Measurements from ENCODE around the gene MAPRE3.

DNA sequence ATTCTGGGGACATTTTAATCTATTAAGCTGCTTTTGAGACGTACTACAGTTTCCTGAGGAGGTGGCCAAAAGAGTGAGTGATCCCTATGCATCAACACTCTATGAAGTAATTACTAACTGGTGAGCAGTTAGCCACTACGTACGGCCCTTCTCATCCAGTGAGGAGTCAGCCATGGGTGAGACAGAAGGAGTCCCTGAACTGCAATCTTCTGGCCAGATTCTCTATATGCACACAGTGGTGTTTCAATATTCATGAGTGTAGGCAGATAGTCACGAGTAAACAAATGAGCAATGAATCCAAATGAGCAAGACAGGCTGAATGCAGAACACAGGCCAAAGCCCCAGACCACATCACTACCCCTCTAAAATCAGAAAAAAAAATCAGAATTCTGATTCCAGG, 32.6 kb downstream of the MAPRE3 start:
- TF ChIP-seq, protein P1, sequence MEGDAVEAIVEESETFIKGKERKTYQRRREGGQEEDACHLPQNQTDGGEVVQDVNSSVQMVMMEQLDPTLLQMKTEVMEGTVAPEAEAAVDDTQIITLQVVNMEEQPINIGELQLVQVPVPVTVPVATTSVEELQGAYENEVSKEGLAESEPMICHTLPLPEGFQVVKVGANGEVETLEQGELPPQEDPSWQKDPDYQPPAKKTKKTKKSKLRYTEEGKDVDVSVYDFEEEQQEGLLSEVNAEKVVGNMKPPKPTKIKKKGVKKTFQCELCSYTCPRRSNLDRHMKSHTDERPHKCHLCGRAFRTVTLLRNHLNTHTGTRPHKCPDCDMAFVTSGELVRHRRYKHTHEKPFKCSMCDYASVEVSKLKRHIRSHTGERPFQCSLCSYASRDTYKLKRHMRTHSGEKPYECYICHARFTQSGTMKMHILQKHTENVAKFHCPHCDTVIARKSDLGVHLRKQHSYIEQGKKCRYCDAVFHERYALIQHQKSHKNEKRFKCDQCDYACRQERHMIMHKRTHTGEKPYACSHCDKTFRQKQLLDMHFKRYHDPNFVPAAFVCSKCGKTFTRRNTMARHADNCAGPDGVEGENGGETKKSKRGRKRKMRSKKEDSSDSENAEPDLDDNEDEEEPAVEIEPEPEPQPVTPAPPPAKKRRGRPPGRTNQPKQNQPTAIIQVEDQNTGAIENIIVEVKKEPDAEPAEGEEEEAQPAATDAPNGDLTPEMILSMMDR (IDR thresholded peaks at IDR 0.05) = no peak
- no peak for TF ChIP-seq POLR2A (IDR thresholded peaks at IDR 0.05)

Measured in Peyer's patch (tissue), 4 donors.